ENCODE measurements around the gene PDXK. TPM values are rescaled to one million over a fixed set of nuclear protein-coding genes. Genes with fewer than 3 reads are reported as not detected.

PDXK gene
- total and polyA plus RNA-seq, 2 experiments from 2014 or later, result 103 to 192 TPM

- Histone ChIP-seq H3K9me2 (replicated peaks; ENCODE audit: insufficient read depth) (no peaks in the 10 kb centered on the region), H3K4me2 (peak overlapping the region; percentile 44), H3K4me3 (no peak overlapping the region), H2AFZ (no peak overlapping the region), H4K20me1 (ENCODE audit: insufficient read depth, poor library complexity, severe bottlenecking) (no peaks in the 10 kb centered on the region), H3K27me3 (no peaks in the 10 kb centered on the region), H3K36me3 (replicated peaks; ENCODE audit: insufficient read depth, low read depth) (no peaks in the 10 kb centered on the region), H3K27ac (peak overlapping the region; percentile 97), H3K79me2 (no peaks in the 10 kb centered on the region), H3K9me3 (ENCODE audit: low read depth) (no peaks in the 10 kb centered on the region), H3K4me1 (ENCODE audit: insufficient read depth) (peaks cover 20% of the 10 kb centered on the region)
- TF ChIP-seq, protein P1, sequence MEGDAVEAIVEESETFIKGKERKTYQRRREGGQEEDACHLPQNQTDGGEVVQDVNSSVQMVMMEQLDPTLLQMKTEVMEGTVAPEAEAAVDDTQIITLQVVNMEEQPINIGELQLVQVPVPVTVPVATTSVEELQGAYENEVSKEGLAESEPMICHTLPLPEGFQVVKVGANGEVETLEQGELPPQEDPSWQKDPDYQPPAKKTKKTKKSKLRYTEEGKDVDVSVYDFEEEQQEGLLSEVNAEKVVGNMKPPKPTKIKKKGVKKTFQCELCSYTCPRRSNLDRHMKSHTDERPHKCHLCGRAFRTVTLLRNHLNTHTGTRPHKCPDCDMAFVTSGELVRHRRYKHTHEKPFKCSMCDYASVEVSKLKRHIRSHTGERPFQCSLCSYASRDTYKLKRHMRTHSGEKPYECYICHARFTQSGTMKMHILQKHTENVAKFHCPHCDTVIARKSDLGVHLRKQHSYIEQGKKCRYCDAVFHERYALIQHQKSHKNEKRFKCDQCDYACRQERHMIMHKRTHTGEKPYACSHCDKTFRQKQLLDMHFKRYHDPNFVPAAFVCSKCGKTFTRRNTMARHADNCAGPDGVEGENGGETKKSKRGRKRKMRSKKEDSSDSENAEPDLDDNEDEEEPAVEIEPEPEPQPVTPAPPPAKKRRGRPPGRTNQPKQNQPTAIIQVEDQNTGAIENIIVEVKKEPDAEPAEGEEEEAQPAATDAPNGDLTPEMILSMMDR (IDR thresholded peaks at IDR 0.05; ENCODE audit: poor library complexity), result no peak
- TF ChIP-seq EZH2phosphoT487 (IDR thresholded peaks at IDR 0.05; ENCODE audit: low read depth, severe bottlenecking, unreplicated experiment) (no peak), EZH2 (IDR thresholded peaks at IDR 0.05; ENCODE audit: borderline replicate concordance) (no peak)
- DNase-seq (ENCODE audit: low spot score), result no peak
- WGBS (ENCODE audit: low lambda C conversion rate, missing lambda C conversion rate), result 96% methylated on average over 14 of the region's 15 CpGs
Observed at GRCh38 chr21:43767498-43767983, 48.6 kb downstream of the PDXK start.

DNA sequence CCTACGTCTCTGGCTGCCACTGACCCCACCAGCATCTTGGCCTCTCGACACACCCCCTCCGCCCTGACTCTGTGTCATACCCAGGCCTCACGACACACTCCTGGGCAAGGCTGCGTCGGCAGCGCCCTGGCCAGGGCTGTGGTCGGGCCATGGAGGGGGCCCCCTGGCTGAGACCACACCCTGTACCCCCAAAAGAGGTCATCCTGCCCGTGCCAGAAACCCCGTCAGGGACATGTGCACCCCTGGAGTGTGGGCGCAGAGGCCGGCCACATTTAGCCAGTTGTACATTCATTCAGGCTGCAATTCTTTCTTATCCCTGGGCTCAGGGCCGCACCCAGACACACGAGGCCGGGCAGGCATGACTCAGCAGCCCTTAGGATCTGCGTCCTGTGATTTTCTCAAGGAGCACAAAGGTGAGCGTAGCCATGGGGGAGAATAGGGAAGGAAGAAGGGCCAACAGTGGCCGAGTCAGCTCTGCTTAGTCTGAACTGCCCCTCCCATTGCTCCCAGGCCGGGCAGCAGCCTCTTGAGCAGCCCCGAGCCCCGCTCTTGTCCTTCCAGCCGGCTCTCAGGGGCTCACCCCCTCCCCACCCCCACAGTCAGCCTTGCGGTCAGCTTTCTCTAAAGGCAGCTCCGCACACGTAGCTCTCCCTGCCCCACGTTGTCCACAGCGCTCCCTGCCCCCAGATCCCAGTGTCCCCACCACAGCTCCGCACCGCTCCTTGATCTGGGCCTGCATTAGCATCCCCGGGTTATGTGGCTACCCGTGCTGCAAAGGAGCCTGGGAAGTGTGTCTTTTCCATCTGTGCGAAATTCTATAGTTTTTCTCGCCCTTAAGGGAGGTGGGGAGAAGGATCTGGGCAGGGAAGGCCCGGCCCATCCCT, 49.3 kb downstream of the PDXK start:
- peak; percentile 88 for DNase-seq (ENCODE audit: low spot score)
- Histone ChIP-seq H3K9me2 (replicated peaks; ENCODE audit: insufficient read depth) (no peaks in the 10 kb centered on the region), H4K20me1 (ENCODE audit: insufficient read depth, poor library complexity, severe bottlenecking) (no peaks in the 10 kb centered on the region), H3K36me3 (replicated peaks; ENCODE audit: insufficient read depth, low read depth) (no peaks in the 10 kb centered on the region), H3K27me3 (no peaks in the 10 kb centered on the region), H3K27ac (peak overlapping the region; percentile 97), H3K79me2 (peaks cover under 1% of the 10 kb centered on the region), H3K4me2 (peak overlapping the region; percentile 44), H3K9me3 (ENCODE audit: low read depth) (no peaks in the 10 kb centered on the region), H3K4me1 (ENCODE audit: insufficient read depth) (peaks cover 20% of the 10 kb centered on the region), H2AFZ (peak overlapping the region; percentile 25), H3K4me3 (no peak overlapping the region)
- 62% methylated on average over 32 of the region's 34 CpGs for WGBS (ENCODE audit: low lambda C conversion rate, missing lambda C conversion rate)
- TF ChIP-seq EZH2 (IDR thresholded peaks at IDR 0.05; ENCODE audit: borderline replicate concordance), result no peak
- TF ChIP-seq, protein P1 (IDR thresholded peaks at IDR 0.05; ENCODE audit: poor library complexity), result no peak

GRCh38 chr21:43768868-43769167, 49.9 kb downstream of the PDXK start:
- 71% methylated on average over 8 of the region's 8 CpGs for WGBS (ENCODE audit: low lambda C conversion rate, missing lambda C conversion rate)
- Histone ChIP-seq H3K4me2 (peak overlapping the region; percentile 44), H3K27ac (peak overlapping the region; percentile 97)

More at GRCh38 chr21:43768868-43769167, 49.9 kb downstream of the PDXK start:
- no peak for DNase-seq (ENCODE audit: low spot score)
- TF ChIP-seq EZH2phosphoT487 (IDR thresholded peaks at IDR 0.05; ENCODE audit: low read depth, severe bottlenecking, unreplicated experiment) (no peak), EZH2 (IDR thresholded peaks at IDR 0.05; ENCODE audit: borderline replicate concordance) (no peak)
- TF ChIP-seq, protein P1 (IDR thresholded peaks at IDR 0.05; ENCODE audit: poor library complexity), result no peak
- no peak overlapping the region for H3K4me3 ChIP-seq
- no peaks in the 10 kb centered on the region for H3K36me3 ChIP-seq (replicated peaks; ENCODE audit: insufficient read depth, low read depth)
- H2AFZ ChIP-seq, result no peak overlapping the region
- no peaks in the 10 kb centered on the region for H3K9me2 ChIP-seq (replicated peaks; ENCODE audit: insufficient read depth)
- H3K9me3 ChIP-seq (ENCODE audit: low read depth), result no peaks in the 10 kb centered on the region
- peaks cover 20% of the 10 kb centered on the region for H3K4me1 ChIP-seq (ENCODE audit: insufficient read depth)
- H4K20me1 ChIP-seq (ENCODE audit: insufficient read depth, poor library complexity, severe bottlenecking), result peaks cover 2% of the 10 kb centered on the region
- peaks cover 6% of the 10 kb centered on the region for H3K79me2 ChIP-seq
- no peaks in the 10 kb centered on the region for H3K27me3 ChIP-seq
